NOMO-1 treated with DMSO at 0.1 percent for 48 hours (cell line): ENCODE measurements around the gene MBD3.
"Not testable (repeated sequence)": the region's sequence is repeated elsewhere in the genome, so short reads cannot be mapped to it uniquely, and the experiment has no call there.

Source experiments
- DNase-seq: peaks from one replicate; lab custom pipeline; 2025; ENCODE audit not compliant: unreplicated experiment; lab: John Stamatoyannopoulos, UW

Gene MBD3

DNA sequence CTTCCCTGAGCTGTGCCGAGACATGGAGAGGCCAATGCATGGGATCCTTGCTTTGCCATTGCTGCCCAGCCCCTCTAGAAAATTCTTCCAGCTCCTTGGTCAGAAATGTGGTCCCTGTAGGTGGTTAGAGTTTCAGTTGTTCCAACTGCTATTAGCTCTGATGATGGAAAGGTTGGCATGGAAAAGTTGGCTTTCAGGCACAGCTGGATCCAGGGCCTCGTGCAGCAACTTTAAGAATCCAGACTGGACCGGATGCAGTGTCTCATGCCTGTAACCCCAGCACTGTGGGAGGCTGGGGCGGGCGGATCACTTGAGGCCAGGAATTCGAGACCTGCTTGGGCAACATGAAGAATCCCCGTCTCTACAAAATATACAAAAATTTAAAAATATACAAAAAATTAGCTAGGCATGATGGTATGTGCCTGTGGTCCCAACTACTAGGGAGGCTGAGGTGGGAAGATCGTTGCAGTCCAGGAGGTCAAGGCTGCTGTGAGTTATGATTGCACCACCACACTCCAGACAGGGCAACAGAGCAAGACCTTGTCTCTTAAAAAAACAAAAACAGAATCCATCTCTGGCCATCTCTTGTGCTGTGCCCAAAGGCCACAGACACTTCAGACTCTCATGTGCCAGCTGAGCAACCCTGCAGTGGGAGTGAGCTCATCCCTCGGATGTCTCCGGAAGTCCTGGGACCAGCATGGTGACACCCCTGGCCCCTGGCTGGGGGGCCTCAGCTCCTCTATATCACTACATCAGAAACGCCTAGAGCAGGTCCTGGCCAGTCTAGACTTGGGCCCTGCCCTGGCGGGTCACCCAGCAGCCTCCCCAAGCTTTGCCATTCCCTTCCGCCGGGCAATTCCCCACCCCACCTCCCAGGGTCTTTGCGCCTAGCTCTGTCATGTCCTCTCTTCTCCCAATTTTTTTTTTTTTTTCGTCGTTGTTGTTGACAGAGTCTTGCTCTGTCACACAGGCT lies 41.3 kb downstream of the MBD3 start:
- DNase-seq: no peak

DNA sequence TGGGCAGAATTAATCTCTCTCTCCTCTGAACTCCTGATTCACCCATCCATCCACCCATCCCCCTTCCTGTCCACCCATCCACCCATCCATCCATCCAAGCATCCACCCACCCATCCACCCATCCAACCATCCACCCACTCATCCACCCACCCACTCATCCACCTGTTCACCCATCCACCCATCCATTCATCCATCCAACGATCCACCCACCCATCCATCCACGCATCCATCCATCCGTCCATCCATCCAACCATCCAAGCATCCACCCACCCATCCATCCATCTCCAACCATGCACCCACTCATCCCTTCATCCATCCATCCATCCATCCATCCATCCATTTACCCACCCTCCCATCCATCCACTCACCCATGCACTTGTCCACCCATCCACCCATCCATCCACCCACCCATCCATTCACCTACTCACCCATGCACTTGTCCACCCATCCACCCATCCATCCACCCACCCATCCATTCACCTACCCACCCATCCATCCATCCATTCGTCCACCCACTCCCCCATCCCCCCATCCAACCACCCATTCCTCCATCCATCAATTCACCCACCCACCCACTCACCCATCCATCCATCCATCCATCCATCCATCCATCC lies 43.2 kb downstream of the MBD3 start:
- no peak for DNase-seq

DNA sequence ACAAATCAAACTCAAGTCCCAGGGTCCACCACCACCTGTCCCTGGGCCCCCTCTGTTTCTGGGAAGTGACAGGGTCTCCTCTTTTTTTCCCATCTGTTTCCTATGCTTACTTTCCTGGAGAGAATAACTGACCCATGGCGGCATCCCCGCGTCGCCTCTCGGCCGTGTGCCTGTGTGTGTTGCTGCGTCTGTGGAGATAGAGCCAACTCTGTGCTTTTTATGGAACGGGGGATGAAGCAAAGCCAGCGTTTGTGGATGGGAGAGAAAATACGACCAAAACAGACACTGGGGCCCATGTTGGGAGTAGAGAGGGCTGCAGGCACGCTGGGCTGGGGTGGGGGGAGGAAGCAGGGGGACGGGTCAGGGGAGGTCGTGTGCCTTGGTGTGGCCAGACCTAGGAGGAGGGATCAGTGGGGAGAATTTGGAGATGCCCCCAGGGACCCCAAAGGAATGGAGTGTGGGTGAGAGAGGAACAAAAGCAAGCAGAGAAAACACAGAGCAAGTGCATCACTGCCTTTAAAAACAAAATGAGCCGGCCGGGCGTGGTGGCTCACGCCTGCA lies 52.2 kb downstream of the MBD3 start:
- no peak for DNase-seq

DNA sequence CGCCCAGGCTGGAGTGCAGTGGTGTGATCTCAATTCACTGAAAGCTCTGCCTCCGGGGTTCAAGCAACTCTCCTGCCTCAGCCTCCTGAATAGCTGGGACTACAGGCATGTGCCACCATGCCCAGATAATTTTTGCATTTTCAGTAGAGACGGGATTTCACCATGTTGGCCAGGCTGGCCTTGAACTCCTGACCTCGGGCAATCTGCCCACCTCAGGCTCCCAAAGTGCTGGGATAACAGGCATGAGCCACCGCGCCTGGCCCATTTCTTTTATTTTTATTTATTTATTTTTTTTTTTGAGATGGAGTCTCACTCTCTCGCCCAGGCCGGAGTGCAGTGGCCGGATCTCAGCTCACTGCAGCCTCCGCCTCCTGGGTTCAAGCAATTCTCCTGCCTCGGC lies 52.9 kb downstream of the MBD3 start:
- not testable (repeated sequence) for DNase-seq

DNA sequence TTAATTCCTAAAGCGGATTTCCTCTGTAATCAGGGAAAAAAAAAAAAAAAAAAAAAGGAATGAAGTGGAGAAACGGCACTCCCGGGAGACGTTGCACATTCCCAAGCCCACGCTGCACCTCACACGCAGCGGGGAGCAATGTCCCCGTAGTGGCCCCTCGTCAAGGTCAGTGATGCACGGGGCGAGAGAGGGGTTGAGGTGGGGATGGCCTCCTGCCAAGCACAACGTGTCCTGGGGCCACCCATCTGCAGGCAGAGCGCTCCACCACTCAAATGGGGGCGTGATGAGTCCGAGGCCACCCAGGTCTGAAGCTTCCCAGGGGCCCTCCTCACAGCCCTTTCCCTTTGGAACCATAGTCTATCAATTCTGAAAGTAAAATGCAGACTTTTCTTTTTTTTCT lies 53.7 kb downstream of the MBD3 start:
- no peak for DNase-seq

DNA sequence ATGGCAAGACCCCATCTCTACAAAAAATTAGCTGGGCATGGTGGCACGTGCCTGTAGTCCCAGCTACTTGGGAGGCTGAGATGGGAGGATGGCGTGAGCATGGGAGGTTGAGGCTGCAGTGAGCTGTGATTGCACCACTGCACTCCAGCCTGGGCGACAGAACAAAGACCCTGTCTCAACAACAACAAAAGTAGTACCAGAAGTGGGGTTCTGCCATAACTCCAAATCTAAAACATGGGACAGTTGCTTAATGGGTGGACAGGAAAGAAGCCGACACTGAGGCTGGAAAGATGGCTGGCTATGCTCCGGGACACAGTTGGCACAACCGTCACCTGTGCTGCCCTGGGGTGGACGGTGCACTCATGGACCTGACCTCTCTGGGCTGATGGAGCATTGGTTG lies 57.0 kb downstream of the MBD3 start:
- DNase-seq: not testable (repeated sequence)

DNA sequence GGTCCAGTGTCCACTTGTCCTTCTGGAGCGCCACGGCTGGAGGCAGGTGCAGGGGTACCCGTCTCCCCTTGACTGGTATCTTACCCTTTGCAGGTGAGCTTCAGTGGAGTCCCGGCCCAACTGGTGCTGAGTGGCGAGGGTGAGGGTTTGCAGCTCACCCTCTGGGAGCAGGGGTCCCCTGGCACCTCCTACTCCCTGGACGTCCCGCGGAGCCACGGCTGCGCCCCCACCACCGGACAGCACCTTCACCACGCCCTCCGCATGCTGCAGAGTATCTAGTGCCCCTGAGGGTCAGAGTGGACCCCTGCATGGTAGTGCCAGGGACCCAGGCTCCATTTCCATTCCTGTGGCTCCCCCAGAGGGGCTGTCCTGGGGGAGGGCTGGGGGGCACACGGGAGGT lies 57.7 kb downstream of the MBD3 start:
- no peak for DNase-seq

DNA sequence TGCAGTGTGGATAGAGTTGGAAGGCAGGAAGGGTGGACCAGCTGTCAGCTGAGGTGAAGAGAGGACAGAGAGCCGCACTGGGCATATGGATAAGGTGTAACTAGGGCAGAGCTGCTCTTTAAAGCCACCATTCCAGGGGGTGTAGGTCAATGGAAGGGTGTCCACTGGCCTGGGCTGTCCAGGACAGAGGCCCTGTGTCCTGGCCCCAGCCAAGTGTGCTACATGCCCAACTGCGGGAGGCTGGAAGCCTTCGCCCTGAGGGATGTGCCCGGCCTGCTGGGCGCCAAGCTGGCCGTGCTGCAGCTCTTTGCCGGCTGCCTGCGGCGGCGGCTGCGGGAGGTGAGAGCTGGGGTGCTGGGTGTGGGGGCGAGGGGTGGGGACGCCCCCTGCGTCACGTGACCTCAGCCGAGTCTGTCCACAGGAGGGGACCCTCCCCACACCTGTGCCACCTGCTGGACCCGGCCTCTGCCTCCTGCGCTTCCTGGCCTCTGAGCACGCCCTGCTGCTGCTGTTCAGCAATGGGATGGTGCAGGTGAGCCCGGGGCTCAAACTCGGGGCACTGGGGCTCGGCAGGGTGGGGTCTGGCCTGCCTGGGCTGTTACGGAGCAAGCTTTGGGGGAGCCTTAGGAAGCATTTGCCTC lies 59.0 kb downstream of the MBD3 start:
- DNase-seq: no peak

DNA sequence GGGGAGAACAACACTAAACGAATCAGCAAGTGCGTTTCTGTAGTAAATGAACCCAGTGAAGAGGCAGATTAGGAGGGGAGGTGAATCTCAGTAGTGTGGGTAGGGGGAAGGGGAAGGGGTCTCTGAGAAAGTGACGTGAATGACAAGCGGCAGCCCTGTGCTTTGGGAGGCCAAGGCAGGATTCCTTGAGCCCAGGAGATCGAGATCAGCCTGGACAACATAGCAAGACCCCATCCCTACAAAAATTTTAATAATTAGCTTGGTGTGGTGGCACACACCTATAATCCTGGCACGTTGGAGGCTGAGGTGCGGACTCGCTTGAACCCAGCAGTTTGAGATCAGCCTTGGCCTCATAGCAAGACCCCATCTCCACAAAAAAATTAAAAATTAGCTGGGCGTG lies 60.7 kb downstream of the MBD3 start:
- DNase-seq: no peak

DNA sequence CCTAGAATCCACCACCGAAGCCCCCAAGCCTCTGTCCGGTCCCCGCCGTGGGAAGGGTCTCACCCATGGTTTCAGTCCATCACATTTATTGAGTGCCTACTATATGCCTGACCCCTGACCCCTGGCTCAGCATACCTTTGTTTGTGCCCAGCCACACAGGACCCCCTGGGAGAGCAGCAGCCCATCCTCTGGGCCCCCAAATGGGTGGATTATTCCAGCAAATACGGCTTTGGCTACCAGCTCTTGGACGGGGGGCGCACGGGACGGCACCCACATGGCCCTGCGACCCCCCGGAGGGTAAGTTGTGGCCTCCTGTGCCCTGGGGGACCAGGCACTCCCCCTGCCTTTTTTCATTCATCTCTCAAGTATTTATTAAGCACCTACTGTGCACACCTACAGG lies 61.1 kb downstream of the MBD3 start:
- no peak for DNase-seq

DNA sequence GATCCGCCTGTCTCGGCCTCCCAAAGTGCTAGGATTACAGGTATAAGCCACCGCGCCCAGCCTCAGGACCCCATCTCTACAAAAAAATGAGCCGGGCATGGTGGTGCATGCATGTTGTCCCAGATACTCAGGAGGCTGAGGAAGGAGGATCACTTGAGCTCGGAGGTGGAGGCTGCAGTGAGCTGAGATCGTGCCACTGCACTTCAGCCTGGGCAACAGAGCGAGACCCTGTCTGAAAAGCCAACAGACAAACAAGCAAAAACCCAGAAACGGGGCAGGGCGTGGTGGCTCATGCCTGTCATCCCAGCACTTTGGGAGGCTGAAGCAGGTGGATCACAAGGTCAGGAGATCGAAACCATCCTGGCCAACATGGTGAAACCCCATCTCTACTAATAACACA lies 61.8 kb downstream of the MBD3 start:
- not testable (repeated sequence) for DNase-seq

DNA sequence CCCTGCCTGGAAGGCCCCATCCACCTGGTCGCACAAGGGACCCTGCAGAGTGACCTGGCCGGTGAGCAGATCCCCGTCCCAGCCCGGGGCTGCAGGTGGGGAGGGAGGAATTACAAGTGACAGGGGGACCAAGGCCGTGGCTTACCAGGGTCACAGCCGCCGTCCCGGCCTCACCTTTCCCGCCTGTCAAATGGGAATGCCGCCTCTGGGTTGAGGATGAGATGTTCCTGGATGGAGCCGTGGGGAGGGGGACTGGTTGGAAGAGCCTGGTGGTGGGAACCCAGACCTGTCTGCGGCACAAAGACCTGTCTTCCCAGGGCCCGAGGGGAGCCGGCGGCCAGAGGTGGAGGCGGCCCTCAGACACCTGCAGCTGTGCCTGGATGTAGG lies 63.2 kb downstream of the MBD3 start:
- no peak for DNase-seq

DNA sequence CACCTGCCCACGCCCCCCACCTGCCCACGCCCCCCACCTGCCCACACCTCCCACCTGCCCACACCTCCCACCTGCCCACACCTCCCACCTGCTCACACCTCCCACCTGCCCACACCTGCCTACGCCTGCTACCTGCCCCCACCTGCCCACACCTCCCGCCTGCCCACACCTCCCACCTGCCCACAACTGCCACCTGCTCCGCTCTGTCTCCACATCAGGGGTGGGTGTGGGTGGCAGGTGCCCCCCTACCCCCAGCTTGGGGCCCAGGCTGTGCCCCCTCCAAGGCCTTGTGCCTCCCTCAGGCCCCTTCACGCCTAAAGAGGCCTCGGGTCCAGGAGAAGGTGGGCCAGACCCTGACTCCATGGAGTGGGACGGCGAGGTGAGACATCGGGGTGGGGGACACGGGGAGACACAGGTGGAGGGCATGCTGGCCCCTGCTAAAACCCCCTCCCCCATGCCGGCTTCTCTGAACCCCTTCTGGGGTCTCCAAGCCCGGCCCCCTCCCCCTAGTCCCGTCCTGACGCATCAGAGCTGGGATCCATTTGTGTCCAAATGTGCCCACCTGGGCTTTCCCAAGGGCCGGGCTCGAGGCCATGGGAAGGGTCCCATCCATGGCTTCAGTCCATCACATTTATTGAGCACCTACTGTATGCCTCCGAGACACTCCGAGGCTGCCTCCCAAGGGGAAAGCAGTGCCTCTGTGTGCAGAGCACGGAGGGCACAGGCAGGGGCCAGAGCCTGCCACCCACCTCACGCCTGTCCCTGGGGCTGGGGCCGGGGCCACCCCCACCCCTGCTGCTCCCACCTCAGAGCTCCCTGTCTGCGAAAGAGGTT lies 63.9 kb downstream of the MBD3 start:
- DNase-seq: no peak

DNA sequence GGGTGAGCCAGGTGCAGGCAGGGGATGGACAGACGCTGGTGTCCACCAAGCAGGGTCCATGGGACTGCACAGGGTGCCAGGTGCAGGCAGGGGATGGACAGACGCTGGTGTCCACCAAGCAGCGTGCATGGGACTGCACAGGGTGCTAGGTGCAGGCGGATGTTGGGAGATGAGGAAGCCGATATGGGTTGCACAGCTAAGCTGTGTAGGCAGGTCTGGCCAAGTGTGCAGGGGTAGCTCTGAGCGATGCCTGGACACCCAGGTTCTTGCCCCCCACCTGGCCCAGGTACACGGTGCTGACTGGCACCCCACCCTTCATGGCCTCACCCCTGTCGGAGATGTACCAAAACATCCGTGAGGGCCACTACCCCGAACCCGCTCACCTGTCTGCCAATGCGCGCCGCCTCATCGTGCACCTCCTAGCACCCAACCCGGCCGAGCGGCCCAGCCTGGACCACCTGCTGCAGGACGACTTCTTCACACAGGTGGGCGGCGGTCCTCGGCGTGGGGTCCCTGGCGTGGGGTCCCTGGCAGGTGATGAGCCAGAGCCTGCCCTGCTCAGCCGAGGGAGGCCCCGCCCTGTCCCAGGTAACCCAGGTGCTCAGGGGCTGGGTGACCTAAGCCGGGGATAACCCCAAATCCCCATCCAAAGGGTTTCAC lies 64.9 kb downstream of the MBD3 start:
- DNase-seq: no peak

DNA sequence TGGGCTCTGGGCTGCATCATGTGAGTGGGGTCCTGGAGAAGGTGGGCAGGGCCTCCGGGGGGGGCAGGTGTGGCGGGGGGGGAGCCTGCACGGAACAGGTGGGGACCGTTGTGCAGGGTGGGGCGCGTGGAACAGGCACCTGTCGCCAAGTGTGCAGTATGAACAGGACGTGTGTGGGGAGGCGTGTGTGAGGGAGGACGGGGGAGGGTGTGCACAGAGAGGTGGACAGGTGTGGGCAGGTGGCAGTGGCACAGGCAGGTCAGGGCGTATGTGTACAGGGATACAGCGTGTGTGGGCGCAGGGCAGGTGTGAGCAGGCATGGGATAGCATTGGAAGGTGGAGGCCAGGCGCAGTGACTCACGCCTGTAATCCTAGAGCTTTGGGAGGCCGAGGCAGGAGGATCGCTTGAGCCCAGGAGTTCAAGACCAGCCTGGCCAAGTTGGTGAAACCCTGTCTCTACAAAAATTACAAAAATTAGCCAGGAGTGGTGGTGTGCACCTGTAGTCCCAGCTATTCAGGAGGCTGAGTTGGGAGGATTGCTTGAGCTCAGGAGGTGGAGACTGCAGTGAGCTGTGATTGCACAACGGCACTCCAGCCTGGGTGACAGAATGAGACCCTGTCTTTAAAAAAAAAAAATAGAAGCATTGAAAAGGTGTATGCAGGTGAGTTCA lies 65.6 kb downstream of the MBD3 start:
- no peak for DNase-seq

DNA sequence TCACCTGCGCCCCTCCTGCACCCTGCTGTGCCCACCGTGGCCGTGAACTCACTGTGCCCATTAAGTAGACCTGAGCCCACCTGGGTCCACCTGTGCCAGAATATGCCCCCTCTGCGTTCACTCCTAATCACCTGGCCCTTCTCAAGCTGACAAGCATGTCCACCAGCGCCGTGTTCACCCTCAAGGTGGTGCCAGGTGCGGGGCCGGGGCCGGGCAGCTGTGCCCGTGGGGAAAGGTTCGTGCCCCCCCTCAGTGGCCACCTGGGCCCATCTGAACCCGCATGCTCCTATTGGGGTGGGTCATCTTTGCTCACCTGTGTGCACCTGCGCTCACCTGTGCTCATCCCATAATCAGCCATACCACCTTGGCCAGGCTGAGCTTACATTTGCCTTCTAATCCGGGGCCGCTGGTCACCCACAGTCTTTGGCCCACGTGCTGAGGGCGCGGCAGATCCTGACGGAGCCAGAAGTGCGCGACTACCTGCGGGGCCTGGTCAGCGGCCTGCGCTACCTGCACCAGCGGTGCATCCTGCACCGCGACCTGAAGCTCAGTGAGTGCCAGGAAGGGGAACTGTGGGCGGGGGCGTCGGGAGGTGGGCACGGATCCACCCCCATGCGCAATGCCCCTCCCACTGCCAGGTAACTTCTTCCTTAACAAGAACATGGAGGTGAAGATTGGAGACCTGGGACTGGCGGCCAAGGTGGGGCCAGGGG lies 66.4 kb downstream of the MBD3 start:
- no peak for DNase-seq

DNA sequence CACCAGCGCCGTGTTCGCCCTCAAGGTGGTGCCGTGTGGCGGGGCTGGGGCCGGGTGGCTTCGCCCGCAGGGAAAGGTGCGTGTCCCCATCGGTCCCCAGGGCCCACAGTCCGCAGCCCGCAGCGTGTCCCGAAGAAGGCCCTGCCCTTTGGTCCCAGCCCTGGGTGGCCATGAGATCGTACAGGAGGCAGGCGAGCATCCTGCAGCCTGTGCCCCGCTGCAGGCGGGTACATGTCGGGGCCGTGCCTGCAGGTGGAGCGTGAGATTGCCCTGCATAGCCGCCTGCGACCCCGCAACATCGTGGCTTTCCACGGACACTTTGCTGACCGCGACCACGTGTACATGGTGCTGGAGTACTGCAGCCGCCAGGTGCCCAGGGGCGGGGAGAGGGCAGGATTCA lies 67.3 kb downstream of the MBD3 start:
- no peak for DNase-seq

DNA sequence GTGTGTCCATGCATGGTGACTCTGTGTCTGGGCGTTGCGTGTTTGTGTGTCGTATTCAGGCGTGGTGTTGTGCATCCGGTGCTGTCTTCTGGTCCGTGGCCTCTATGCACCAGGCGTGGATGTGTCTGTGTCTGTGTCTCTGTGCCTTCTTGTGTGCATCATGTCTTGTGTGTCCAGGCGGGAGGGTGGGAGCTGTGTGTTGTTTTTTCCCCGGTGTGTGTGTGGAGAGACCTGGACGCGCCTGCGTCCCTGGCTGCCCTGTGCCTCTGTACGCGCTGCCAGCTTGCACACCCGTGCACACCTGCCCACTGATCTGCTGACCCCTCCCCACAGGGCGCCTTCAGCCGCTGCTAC lies 67.7 kb downstream of the MBD3 start:
- DNase-seq: no peak

DNA sequence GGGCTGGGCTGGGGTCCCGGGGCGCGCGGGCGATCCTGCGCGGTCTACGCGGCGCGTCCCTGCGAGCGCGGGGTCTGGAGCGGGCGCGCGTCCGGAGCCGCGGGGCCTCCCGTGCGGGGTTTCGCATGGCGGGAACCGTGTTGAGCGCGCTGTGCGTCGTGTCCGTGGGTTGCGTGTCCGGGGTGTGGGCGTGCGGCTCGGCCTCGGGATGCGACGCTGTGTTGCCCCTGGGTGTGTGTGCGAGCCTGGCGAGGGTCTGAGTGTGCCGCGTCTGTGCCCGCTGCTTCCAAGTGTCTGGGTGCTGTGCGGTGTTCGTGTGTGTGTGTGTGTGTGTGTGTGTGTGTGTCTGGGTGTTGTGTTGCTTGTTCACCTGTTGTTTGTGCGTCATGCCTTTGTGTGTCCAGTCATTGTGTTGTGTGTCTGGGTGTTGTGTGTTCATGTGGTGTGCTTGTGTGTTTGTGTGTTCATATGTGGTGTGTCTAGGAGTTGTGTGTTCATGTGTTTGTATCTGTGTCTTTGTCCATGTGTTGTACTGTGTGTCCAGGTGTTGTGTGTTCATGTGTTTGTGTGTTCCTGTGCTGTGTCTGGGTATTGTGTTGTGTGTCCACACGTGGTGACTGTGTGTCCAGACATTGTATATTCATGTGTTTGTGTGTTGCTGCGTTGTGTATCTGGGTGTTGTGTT lies 68.2 kb downstream of the MBD3 start:
- no peak for DNase-seq
